H9 (cell line): Measurements from ENCODE around the gene WBP1. TPM values are rescaled to one million over a fixed set of nuclear protein-coding genes. Genes with fewer than 3 reads are reported as not detected.

Experiments used
- DNase-seq: peaks from one replicate; pipeline ENCODE4 v3.0.0-alpha.2; 2017
- H2AFZ ChIP-seq: one replicate; pipeline ENCODE4 v1.6.1; 2013; ENCODE audit warnings: mild to moderate bottlenecking, low read length, control low read depth, moderate library complexity
- H2AK5ac ChIP-seq: 2 replicates; pipeline ENCODE4 v1.6.1; 2013; ENCODE audit warnings: low read length, control low read depth, mixed read lengths; ENCODE audit not compliant: insufficient read length
- H2BK120ac ChIP-seq: one replicate; pipeline ENCODE4 v1.6.1; 2013; ENCODE audit warnings: low read depth, mild to moderate bottlenecking, low read length, control low read depth, inconsistent platforms; ENCODE audit not compliant: poor library complexity, severe bottlenecking
- H2BK12ac ChIP-seq: 2 replicates; pipeline ENCODE4 v1.6.1; 2013; ENCODE audit warnings: low read length, control low read depth, mixed read lengths, low read depth; ENCODE audit not compliant: insufficient read length
- H2BK15ac ChIP-seq: 2 replicates; pipeline ENCODE4 v1.6.1; 2013; ENCODE audit warnings: low read depth, low read length, control low read depth
- H2BK20ac ChIP-seq: one replicate; pipeline ENCODE4 v1.6.1; 2013; ENCODE audit warnings: low read depth, mild to moderate bottlenecking, low read length, control low read depth, inconsistent platforms; ENCODE audit not compliant: poor library complexity, severe bottlenecking
- H2BK5ac ChIP-seq: 2 replicates; pipeline ENCODE4 v1.6.1; 2013; ENCODE audit warnings: low read length, control low read depth, mixed read lengths; ENCODE audit not compliant: insufficient read length
- H3K14ac ChIP-seq: 2 replicates; pipeline ENCODE4 v1.6.1; 2013; ENCODE audit warnings: low read length, control low read depth; ENCODE audit not compliant: insufficient read depth
- H3K18ac ChIP-seq: 2 replicates; pipeline ENCODE4 v1.6.1; 2013; ENCODE audit warnings: low read depth, mild to moderate bottlenecking, mixed read lengths, low read length, control low read depth; ENCODE audit not compliant: insufficient read length
- H3K23ac ChIP-seq: 2 replicates; pipeline ENCODE4 v1.6.1; 2013; ENCODE audit warnings: low read length, control low read depth, mixed read lengths, low read depth; ENCODE audit not compliant: insufficient read length
- H3K23me2 ChIP-seq: 2 replicates; pipeline ENCODE4 v1.6.1; 2013; ENCODE audit warnings: low read depth, mild to moderate bottlenecking, mixed read lengths, low read length, control low read depth; ENCODE audit not compliant: insufficient read length, poor library complexity, severe bottlenecking
- H3K27ac ChIP-seq: 2 replicates; pipeline ENCODE4 v1.5.1; 2013; ENCODE audit warnings: low read length, control low read depth, mixed read lengths, low read depth; ENCODE audit not compliant: insufficient read length
- H3K27me3 ChIP-seq: 2 replicates; pipeline ENCODE4 v1.6.1; 2013; ENCODE audit warnings: low read length, control low read depth, inconsistent platforms; ENCODE audit not compliant: insufficient read depth
- H3K4ac ChIP-seq: 2 replicates; pipeline ENCODE4 v1.6.1; 2013; ENCODE audit warnings: low read depth, mild to moderate bottlenecking, control low read depth, inconsistent platforms, low read length, moderate library complexity
- H3K4me1 ChIP-seq: 2 replicates; pipeline ENCODE4 v1.6.1; 2013; ENCODE audit warnings: low read length, control low read depth, inconsistent platforms; ENCODE audit not compliant: insufficient read depth
- H3K4me2 ChIP-seq: 2 replicates; pipeline ENCODE4 v1.6.1; 2013; ENCODE audit warnings: low read length, control low read depth, mixed read lengths; ENCODE audit not compliant: insufficient read length, insufficient read depth
- H3K56ac ChIP-seq: 2 replicates; pipeline ENCODE4 v1.6.1; 2013; ENCODE audit warnings: low read depth, mild to moderate bottlenecking, mixed read lengths, low read length, control low read depth; ENCODE audit not compliant: insufficient read length
- H3K79me1 ChIP-seq: 2 replicates; pipeline ENCODE4 v1.6.1; 2013; ENCODE audit warnings: low read depth, mild to moderate bottlenecking, moderate library complexity, low read length, control low read depth, inconsistent platforms; ENCODE audit not compliant: insufficient read depth, poor library complexity, severe bottlenecking
- H3K79me2 ChIP-seq: 2 replicates; pipeline ENCODE4 v1.6.1; 2013; ENCODE audit warnings: low read length, control low read depth, inconsistent platforms; ENCODE audit not compliant: insufficient read depth
- H3K9ac ChIP-seq: 2 replicates; pipeline ENCODE4 v1.6.1; 2013; ENCODE audit warnings: low read length, control low read depth, mixed read lengths; ENCODE audit not compliant: insufficient read length; ENCODE audit errors: extremely low read depth
- H3K9me3 ChIP-seq: one replicate; pipeline ENCODE4 v1.6.1; 2013; ENCODE audit warnings: low read depth, low read length, inconsistent platforms; ENCODE audit not compliant: control insufficient read depth
- H3T11ph ChIP-seq: one replicate; pipeline ENCODE4 v1.6.1; 2013; ENCODE audit warnings: mild to moderate bottlenecking, low read length, control low read depth, inconsistent platforms
- H4K20me1 ChIP-seq: one replicate; pipeline ENCODE4 v1.6.1; 2013; ENCODE audit not compliant: control insufficient read depth, insufficient read length, insufficient read depth
- H4K5ac ChIP-seq: 2 replicates; pipeline ENCODE4 v1.6.1; 2013; ENCODE audit warnings: low read depth, mild to moderate bottlenecking, mixed read lengths, low read length, control low read depth; ENCODE audit not compliant: insufficient read length
- H4K8ac ChIP-seq: replicated peaks from 2 replicates; pipeline ENCODE4 v1.6.1; 2013; ENCODE audit warnings: low read length, control low read depth, mixed read lengths, low read depth; ENCODE audit not compliant: insufficient read length
- H4K91ac ChIP-seq: 2 replicates; pipeline ENCODE4 v1.6.1; 2013; ENCODE audit warnings: low read depth, mild to moderate bottlenecking, moderate library complexity, mixed read lengths, low read length, control low read depth; ENCODE audit not compliant: insufficient read length
- H3K27ac Mint-ChIP-seq, 3 experiments: 2 replicates in 2 of 3; 3 replicates in 1 of 3; pipeline ENCODE4 v1.8.0; 2020 to 2021; ENCODE audit warnings: mixed read lengths in 3 of 3, mild to moderate bottlenecking in 1 of 3, moderate library complexity in 1 of 3
- H3K27me3 Mint-ChIP-seq: 2 replicates; pipeline ENCODE4 v1.8.0; 2021; ENCODE audit warnings: low read depth, mild to moderate bottlenecking, moderate library complexity, mixed read lengths
- H3K36me3 Mint-ChIP-seq, 3 experiments: 2 replicates in 2 of 3; 3 replicates in 1 of 3; pipeline ENCODE4 v1.8.0; 2020 to 2021; ENCODE audit warnings: low read depth in 3 of 3, mixed read lengths in 3 of 3; ENCODE audit not compliant: insufficient read depth in 1 of 3
- H3K4me1 Mint-ChIP-seq, 2 experiments: 2 replicates each; pipeline ENCODE4 v1.8.0; 2020; ENCODE audit warnings: mixed read lengths in 2 of 2
- H3K4me3 Mint-ChIP-seq, 2 experiments: 2 replicates in 1 of 2; 3 replicates in 1 of 2; pipeline ENCODE4 v1.8.0; 2020 to 2021; ENCODE audit warnings: mild to moderate bottlenecking in 2 of 2, mixed read lengths in 2 of 2, moderate library complexity in 1 of 2
- H3K9me3 Mint-ChIP-seq, 2 experiments: 2 replicates in 1 of 2; 3 replicates in 1 of 2; pipeline ENCODE4 v1.8.0; 2020; ENCODE audit warnings: mild to moderate bottlenecking in 2 of 2, mixed read lengths in 2 of 2, moderate library complexity in 1 of 2
- CTCF ChIP-seq: fragments of 200-600 bp; sonication (generic); conservative IDR thresholded peaks from 3 replicates; pipeline ENCODE4 v1.8.0; 2021; ENCODE audit warnings: antibody characterized with exemption, mild to moderate bottlenecking
- WGBS: extraction: QIAGEN DNeasy Blood & Tissue Kit; methylation state at CpG from one replicate; pipeline ENCODE4 v1.1.7; 2013; ENCODE audit warnings: missing lambda C conversion rate, low lambda C conversion rate, mixed read lengths; ENCODE audit not compliant: insufficient read length; ENCODE audit errors: extremely low coverage; 5-methylcytosine and 5-hydroxymethylcytosine counted together
- total RNA-seq: library from RNA; stranded (reverse); gene quantifications from 2 replicates; pipeline ENCODE4 v1.2.1, GENCODE V29; 2021

Gene WBP1
- total RNA-seq, 1 experiment from 2014 or later, result 82.1 TPM

DNA sequence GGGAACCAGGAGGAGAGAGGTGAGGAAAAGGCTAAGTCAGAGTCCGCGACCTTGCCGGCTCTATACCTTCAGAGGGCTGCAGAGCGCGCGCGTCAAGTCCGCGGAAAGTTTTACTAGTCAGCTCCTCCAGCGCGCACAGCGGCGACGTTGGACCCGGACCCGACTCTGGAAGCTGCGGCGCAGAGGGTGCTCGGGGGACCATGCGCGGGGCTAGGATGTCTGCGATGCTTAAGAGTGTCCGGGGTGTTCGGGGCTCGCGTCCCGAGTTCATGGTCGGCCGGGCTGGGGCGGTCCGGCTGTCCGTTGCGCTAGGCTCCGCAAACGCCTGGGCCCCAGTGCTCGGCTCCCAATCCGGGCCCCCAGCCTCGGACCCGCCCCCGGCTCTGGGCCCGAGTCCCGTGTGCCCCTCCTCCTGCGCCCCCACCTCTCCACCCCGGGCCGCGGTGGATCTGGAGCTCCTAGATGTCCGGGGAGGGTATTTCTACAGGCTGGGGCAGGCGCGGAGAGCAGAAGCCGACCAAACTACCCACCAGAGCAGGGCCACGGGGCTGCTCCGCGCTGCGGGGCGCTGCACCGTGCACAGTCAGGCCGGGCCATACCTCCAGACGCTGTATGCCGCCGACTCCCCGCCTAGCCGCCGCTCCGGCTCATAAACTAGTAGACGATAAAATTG is 41.2 kb downstream of the WBP1 start, which contains the start of gene LBX2:
Gene LBX2 (minus strand): TSS at position 337 of the 673 bp plus-strand sequence. CDS start 66 bp downstream, at position 271.
- no peaks in the 10 kb centered on the region for H3K79me2 ChIP-seq
- H3K23ac ChIP-seq, result no peak within 1 kb of the TSS
- H4K5ac ChIP-seq, result no peak within 1 kb of the TSS
- TF ChIP-seq CTCF, result no peak
- WGBS, result no CpG with 5 or more reads among the region's 65 CpGs
- no peak within 1 kb of the TSS for H3T11ph ChIP-seq
- H4K8ac ChIP-seq, result no peak within 1 kb of the TSS
- H3K56ac ChIP-seq, result no peak within 1 kb of the TSS
- peaks cover 41% of the 10 kb centered on the region for H3K23me2 ChIP-seq
- no peak within 1 kb of the TSS for H2AFZ ChIP-seq
- Mint-ChIP-seq H3K36me3 (peaks cover 2 to 8% (median 6%) of the 10 kb centered on the region in 3 experiments; a peak in 6 of 7 replicates), H3K27me3 (peaks cover 100% of the 10 kb centered on the region), H3K9me3 (peaks cover 2 to 3% of the 10 kb centered on the region in 2 experiments; a peak in 3 of 5 replicates), H3K27ac (0 out of 7 replicates have a peak within 1 kb of the TSS, but pooled peaks of 2 of the 3 experiments have one; percentile 29 to 31), H3K4me1 (peaks cover 50 to 62% of the 10 kb centered on the region in 2 experiments), H3K4me3 (peak within 1 kb of the TSS; percentile 75 to 82)
- H3K18ac ChIP-seq, result no peak within 1 kb of the TSS
- H2BK20ac ChIP-seq, result no peak within 1 kb of the TSS
- no peaks in the 10 kb centered on the region for H3K79me1 ChIP-seq
- H3K27ac ChIP-seq, result no peak within 1 kb of the TSS
- H4K20me1 ChIP-seq, result no peaks in the 10 kb centered on the region
- no peak within 1 kb of the TSS for H3K14ac ChIP-seq
- no peak within 1 kb of the TSS for H2BK15ac ChIP-seq
- no peak within 1 kb of the TSS for H3K9ac ChIP-seq
- peaks cover 87% of the 10 kb centered on the region for H3K27me3 ChIP-seq
- no peak within 1 kb of the TSS for H3K4ac ChIP-seq
- no peak within 1 kb of the TSS for H2BK120ac ChIP-seq
- H2BK12ac ChIP-seq, result no peak within 1 kb of the TSS
- peak within 1 kb of the TSS; percentile 59 for H3K4me2 ChIP-seq
- DNase-seq, result no peak
- H4K91ac ChIP-seq, result no peak within 1 kb of the TSS
- peaks cover 2% of the 10 kb centered on the region; the same call in 1 of the 2 replicates for H3K4me1 ChIP-seq
- H2BK5ac ChIP-seq, result no peak within 1 kb of the TSS
- H3K9me3 ChIP-seq, result no peaks in the 10 kb centered on the region
- H2AK5ac ChIP-seq, result no peak within 1 kb of the TSS
